Measurements from ENCODE around the gene VWA8. TPM values are rescaled to one million over a fixed set of nuclear protein-coding genes. Genes with fewer than 3 reads are reported as not detected.

Gene VWA8
- total RNA-seq, 2 experiments from 2014 or later, result 26.3 to 27.5 TPM

GRCh38 chr13:41614671-41615527 is 346.0 kb downstream of the VWA8 start:
- Mint-ChIP-seq H3K9me3 (peaks cover 2% of the 10 kb centered on the region), H3K27me3 (no peaks in the 10 kb centered on the region), H3K36me3 (ENCODE audit: low read depth) (peaks cover 24% of the 10 kb centered on the region), H3K4me3 (no peak overlapping the region), H3K4me1 (ENCODE audit: low read depth) (no peaks in the 10 kb centered on the region), H3K27ac (no peak overlapping the region)
- TF ChIP-seq CTCF (IDR thresholded peaks at IDR 0.05), result no peak
- DNase-seq (no peak), ATAC-seq (no peak)
- POLR2A ChIA-PET, result no interaction called here
- CTCF ChIA-PET, result interaction anchor here (1.3 to 1.6 kb wide), 2 partner anchors 43 to 155 kb away, joined by 5 read pairs; no protein-coding TSS in a partner anchor
- intact Hi-C loops (cut with micrococcal nuclease), result no loop called here

- TF ChIP-seq CTCF (IDR thresholded peaks at IDR 0.05), result no peak
- no peak overlapping the region for H3K4me3 Mint-ChIP-seq
- ATAC-seq, result no peak
- peaks cover 2% of the 10 kb centered on the region for H3K9me3 Mint-ChIP-seq
- ChIA-PET POLR2A (no interaction called here), CTCF (interaction anchor here (1.3 kb wide), 2 partner anchors 9 to 44 kb away, joined by 4 to 5 read pairs; no protein-coding TSS in a partner anchor)
- intact Hi-C loops (cut with micrococcal nuclease), result no loop called here
- no peaks in the 10 kb centered on the region for H3K27me3 Mint-ChIP-seq
- no peak overlapping the region for H3K27ac Mint-ChIP-seq
- H3K36me3 Mint-ChIP-seq (ENCODE audit: low read depth), result peaks cover 23% of the 10 kb centered on the region
- DNase-seq, result no peak
- H3K4me1 Mint-ChIP-seq (ENCODE audit: low read depth), result no peaks in the 10 kb centered on the region
These were observed 346.8 kb downstream of the VWA8 start for GRCh38 chr13:41613984-41614661.

- peaks cover 23% of the 10 kb centered on the region for H3K36me3 Mint-ChIP-seq (ENCODE audit: low read depth)
- no peaks in the 10 kb centered on the region for H3K27me3 Mint-ChIP-seq
- ATAC-seq (no peak), DNase-seq (no peak)
- no peak overlapping the region for H3K4me3 Mint-ChIP-seq
- H3K27ac Mint-ChIP-seq, result no peak overlapping the region
- H3K9me3 Mint-ChIP-seq, result peaks cover 2% of the 10 kb centered on the region
- no peaks in the 10 kb centered on the region for H3K4me1 Mint-ChIP-seq (ENCODE audit: low read depth)
- ChIA-PET POLR2A (no interaction called here), CTCF (interaction anchor here (1.3 kb wide), 1 partner anchor 10 kb away, joined by 4 read pairs; no protein-coding TSS in a partner anchor)
- intact Hi-C loops (cut with micrococcal nuclease), result no loop called here
- TF ChIP-seq CTCF (IDR thresholded peaks at IDR 0.05), result no peak
These were observed 347.4 kb downstream of the VWA8 start for GRCh38 chr13:41613471-41613870.

GRCh38 chr13:41611385-41611784 is 349.5 kb downstream of the VWA8 start:
- no peak for DNase-seq
- Mint-ChIP-seq H3K27ac (no peak overlapping the region), H3K9me3 (no peaks in the 10 kb centered on the region), H3K4me3 (no peak overlapping the region), H3K4me1 (ENCODE audit: low read depth) (no peaks in the 10 kb centered on the region), H3K27me3 (no peaks in the 10 kb centered on the region), H3K36me3 (ENCODE audit: low read depth) (peaks cover 23% of the 10 kb centered on the region)
- ChIA-PET POLR2A (no interaction called here), CTCF (interaction anchor here (1.2 kb wide), 1 partner anchor 153 kb away, joined by 3 read pairs; no protein-coding TSS in a partner anchor)
- TF ChIP-seq CTCF (IDR thresholded peaks at IDR 0.05), result no peak
- no peak for ATAC-seq
- intact Hi-C loops (cut with micrococcal nuclease), result no loop called here

GRCh38 chr13:41610404-41610803 is 350.5 kb downstream of the VWA8 start:
- ATAC-seq, result no peak
- H3K4me3 Mint-ChIP-seq, result no peak overlapping the region
- H3K27me3 Mint-ChIP-seq, result no peaks in the 10 kb centered on the region
- no peaks in the 10 kb centered on the region for H3K9me3 Mint-ChIP-seq
- H3K27ac Mint-ChIP-seq, result no peak overlapping the region
- H3K4me1 Mint-ChIP-seq (ENCODE audit: low read depth), result no peaks in the 10 kb centered on the region
- peaks cover 27% of the 10 kb centered on the region for H3K36me3 Mint-ChIP-seq (ENCODE audit: low read depth)
- no peak for TF ChIP-seq CTCF (IDR thresholded peaks at IDR 0.05)
- intact Hi-C loops (cut with micrococcal nuclease), result no loop called here
- ChIA-PET CTCF (interaction anchor here (1.2 kb wide), 1 partner anchor 152 kb away, joined by 3 read pairs; no protein-coding TSS in a partner anchor), POLR2A (no interaction called here)
- no peak for DNase-seq

Data from activated CD8-positive, alpha-beta T cell treated with anti-CD3 and anti-CD28 coated beads for 36 hours (primary cell).